ENCODE data around the gene SDF4. TPM values are rescaled to one million over a fixed set of nuclear protein-coding genes. Genes with fewer than 3 reads are reported as not detected.

SDF4 gene
- total and polyA plus RNA-seq, 10 donors = 39.1 to 145 (median 88.5) TPM

- no peak for DNase-seq
- H3K36me3 ChIP-seq = no peaks in the 10 kb centered on the region
- H3K4me1 ChIP-seq = peaks cover 0 to 25% (median 15%) of the 10 kb centered on the region in 6 donors
- no peaks in the 10 kb centered on the region for H3K9me3 ChIP-seq
- H3K4me3 ChIP-seq = no peak overlapping the region
- no peak for TF ChIP-seq CTCF (IDR thresholded peaks at IDR 0.05 in 8 of 11, conservative IDR thresholded peaks at IDR 0.05 in 3 of 11)
- TF ChIP-seq POLR2AphosphoS5 (IDR thresholded peaks at IDR 0.05) = no peak
- TF ChIP-seq POLR2A (IDR thresholded peaks at IDR 0.05) = no peak
- peaks cover 0 to 75% (median 31%) of the 10 kb centered on the region in 7 donors for H3K27me3 ChIP-seq (replicated peaks in 1 of 7)
- H3K27ac ChIP-seq = no peak overlapping the region
- intact Hi-C loops (cut with DNase I; ENCODE audit: low total_unique reads) = no loop called here
- WGBS, 5 donors = 84 to 92% (median 89%) methylated on average over 24 to 26 of the region's 26 CpGs
These were observed 50.5 kb downstream of the SDF4 start for GRCh38 chr1:1181129-1181937.

- no peak overlapping the region for H3K27ac ChIP-seq
- TF ChIP-seq POLR2A (IDR thresholded peaks at IDR 0.05) = no peak
- no peak for TF ChIP-seq CTCF (IDR thresholded peaks at IDR 0.05 in 8 of 11, conservative IDR thresholded peaks at IDR 0.05 in 3 of 11)
- TF ChIP-seq POLR2AphosphoS5 (IDR thresholded peaks at IDR 0.05) = no peak
- intact Hi-C loops (cut with DNase I; ENCODE audit: low total_unique reads) = no loop called here
- H3K27me3 ChIP-seq (replicated peaks in 1 of 7) = peaks cover 0 to 86% (median 31%) of the 10 kb centered on the region in 7 donors
- H3K36me3 ChIP-seq = no peaks in the 10 kb centered on the region
- no peak overlapping the region for H3K4me3 ChIP-seq
- peak; percentile 76 for DNase-seq
- H3K4me1 ChIP-seq = peaks cover 0 to 25% (median 15%) of the 10 kb centered on the region in 6 donors
- peaks cover 0 to 4% (median 0%) of the 10 kb centered on the region in 8 donors for H3K9me3 ChIP-seq
- WGBS, 5 donors = 77 to 87% (median 79%) methylated on average over 21 to 51 of the region's 51 CpGs
These were observed 51.6 kb downstream of the SDF4 start for GRCh38 chr1:1179983-1180861.

GRCh38 chr1:1179346-1179982 lies 52.3 kb downstream of the SDF4 start:
- TF ChIP-seq POLR2A (IDR thresholded peaks at IDR 0.05) (no peak), POLR2AphosphoS5 (IDR thresholded peaks at IDR 0.05) (no peak), CTCF (IDR thresholded peaks at IDR 0.05 in 8 of 11, conservative IDR thresholded peaks at IDR 0.05 in 3 of 11) (no peak)
- Histone ChIP-seq H3K27me3 (replicated peaks in 1 of 7) (peaks cover 0 to 94% (median 34%) of the 10 kb centered on the region in 7 donors), H3K9me3 (peaks cover 0 to 5% (median 0%) of the 10 kb centered on the region in 8 donors), H3K4me1 (peaks cover 0 to 29% (median 17%) of the 10 kb centered on the region in 6 donors), H3K36me3 (no peaks in the 10 kb centered on the region), H3K4me3 (no peak overlapping the region), H3K27ac (no peak overlapping the region)
- intact Hi-C loops (cut with DNase I; ENCODE audit: low total_unique reads) = no loop called here
- no peak for DNase-seq
- 57 to 85% (median 78%) methylated on average over 15 to 25 of the region's 25 CpGs for WGBS, 5 donors
